Activated CD4-positive, alpha-beta T cell treated with anti-CD3 and anti-CD28 coated beads, Interleukin-2, amount 50 U/mL, for 48 hours (primary cell): ENCODE results near the gene CDH23.

Experiments
- DNase-seq, 2 experiments: peaks; one replicate each; pipeline ENCODE4 v3.0.0-alpha.2; 2020

Gene CDH23

DNA sequence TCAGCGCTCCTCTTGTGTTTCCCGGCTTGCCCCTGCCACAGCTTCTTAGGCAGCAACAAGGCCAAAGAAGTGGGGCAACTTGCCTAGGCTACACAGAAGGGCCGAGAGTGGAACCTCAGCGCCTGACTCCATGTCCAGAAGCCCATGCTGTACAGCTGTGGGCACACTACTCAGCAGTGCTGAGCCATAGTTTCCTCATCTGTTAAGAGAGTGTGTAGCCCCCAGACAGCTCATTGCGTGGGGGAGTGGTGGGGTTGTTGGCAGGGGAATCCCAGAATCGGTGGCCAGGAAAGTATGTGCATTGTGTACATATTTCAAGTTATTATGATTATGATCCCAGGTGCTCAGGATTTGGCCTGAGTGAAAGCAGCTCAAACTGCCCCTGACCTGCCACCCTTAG is 96.2 kb downstream of the CDH23 start:
- DNase-seq: no peak

GRCh38 chr10:71493741-71494140 is 97.0 kb downstream of the CDH23 start:
- DNase-seq: no peak

DNA sequence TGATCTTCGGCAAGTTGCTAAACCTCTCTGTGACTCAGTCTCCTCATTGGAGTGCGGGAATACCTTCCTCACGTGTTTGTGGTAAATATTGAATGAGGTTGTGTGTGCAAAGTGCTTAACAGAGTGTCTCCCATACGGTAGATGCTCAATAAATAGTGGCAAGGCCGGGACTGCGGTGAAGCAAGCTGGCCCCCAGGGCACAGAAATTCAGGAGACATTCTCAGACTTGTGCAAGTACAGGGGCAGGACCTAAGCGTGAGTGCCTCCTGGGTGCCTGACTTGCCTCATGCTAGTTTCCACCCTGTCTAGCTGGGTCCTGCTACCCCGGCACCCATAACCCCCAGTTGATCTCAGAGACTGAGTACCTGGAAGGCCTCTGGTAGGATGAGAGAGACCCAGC is 97.8 kb downstream of the CDH23 start:
- no peak for DNase-seq

GRCh38 chr10:71494980-71495381 is 98.3 kb downstream of the CDH23 start:
- DNase-seq: no peak

DNA sequence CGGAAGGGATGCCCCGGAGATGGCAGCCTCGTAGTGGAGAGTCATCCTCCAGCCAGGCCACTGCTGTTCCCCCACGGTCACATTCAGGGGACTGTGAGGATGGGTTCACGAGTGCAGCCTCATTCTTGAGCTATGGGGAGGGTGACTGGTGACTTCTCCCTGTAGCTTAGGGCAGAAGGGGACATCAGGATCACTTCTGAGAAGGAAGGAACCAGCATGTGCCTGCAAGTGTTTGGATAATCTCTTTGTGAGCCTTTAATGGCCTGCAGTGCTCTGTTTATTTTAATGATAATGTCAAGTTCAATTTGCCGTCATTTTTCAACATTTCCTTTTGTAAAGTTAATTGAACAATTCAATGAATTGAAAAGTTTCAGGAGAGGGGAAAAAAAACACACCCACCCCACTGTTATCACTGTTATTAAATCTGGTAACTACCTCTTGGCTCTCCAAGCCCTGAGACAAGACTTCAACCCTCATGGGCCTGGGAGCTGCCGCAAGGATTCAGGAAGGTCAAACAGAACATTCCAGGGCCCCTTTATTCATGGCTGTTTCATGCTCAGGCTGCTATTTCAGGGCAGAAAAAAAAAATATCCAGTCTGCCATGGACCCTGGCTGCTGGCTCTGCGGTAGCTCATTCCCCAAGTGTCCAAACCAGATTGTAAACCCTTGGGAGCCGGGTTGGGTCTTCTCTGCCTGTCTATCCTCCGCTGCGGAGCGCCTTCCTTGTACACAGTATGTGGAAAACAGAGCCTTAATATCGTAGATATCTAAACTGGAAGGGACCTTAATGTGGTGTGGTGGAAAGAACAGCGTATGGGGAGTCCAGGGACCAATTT is 100.4 kb downstream of the CDH23 start:
- no peak for DNase-seq

DNA sequence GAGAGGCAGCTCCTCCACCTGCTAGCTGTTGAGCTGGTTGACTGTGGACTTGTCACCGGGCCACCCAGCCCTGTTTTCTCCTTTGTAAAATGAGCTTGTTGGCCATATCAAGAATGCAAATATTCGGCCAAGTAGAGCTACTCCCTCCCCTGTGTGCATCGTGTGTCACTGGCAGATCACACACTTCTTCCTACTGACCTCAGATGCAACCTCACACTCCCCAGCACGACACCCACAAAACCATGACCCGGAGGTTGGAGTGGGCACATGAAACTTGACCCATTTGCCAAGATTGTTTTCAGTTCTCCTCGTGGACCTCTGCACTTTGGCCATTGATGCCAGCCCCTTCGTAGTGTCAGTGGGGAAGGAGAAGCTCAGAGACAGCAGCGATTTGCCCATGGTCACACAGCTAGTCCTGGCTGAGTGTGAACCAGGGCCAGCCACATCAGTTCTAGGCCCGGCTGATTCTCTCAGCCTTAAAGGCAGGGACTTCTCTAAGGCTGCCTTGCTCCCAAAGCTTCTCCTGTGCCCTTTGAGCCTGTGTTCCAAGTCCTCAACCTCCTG is 101.1 kb downstream of the CDH23 start:
- DNase-seq: no peak

- no peak for DNase-seq
These were observed 104.7 kb downstream of the CDH23 start for GRCh38 chr10:71501402-71501801.

DNA sequence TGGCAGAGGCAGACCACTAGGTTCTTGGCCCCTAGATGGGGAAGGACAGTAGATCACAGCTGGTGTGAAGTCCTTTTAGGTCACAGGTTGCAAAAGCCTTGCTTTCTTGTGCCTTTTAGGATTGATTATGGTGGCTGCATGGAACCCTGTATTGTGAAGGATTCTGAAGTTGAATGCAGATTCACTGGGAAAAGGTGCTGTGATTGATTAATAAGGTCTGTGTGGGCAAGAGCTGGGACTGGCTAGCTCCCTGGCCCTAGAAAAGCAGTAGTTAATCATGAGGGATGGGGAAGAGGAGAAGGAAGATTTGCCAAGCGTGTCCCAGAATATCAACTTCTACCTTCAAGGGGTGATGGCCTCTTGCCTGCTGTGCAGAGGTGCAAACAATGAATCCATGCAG is 105.5 kb downstream of the CDH23 start:
- no peak for DNase-seq

GRCh38 chr10:71502851-71503250 is 106.1 kb downstream of the CDH23 start:
- no peak for DNase-seq

DNA sequence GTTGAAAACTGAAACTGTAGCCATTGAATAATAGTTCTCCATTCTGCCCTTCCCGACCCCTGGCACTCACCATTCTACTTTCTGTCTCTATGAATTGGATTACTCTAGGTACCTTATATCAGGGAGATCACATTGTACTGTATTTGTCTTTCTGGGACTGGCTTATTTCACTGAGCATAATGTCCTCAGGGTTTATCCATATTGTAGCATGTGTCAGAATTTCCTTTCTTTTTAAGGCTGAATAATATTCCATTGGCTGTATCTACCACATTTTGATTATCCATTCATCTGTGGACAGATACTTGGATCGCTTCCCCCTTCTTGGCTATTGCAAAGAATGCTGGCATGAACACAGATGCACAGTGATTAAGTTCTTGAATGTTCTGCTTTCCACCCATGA is 107.4 kb downstream of the CDH23 start:
- DNase-seq: no peak

- DNase-seq: no peak
These were observed 107.8 kb downstream of the CDH23 start for GRCh38 chr10:71504570-71504969.

- DNase-seq: no peak
These were observed 109.1 kb downstream of the CDH23 start for GRCh38 chr10:71505862-71506261.

GRCh38 chr10:71509444-71509843 is 112.7 kb downstream of the CDH23 start:
- DNase-seq: no peak

- no peak for DNase-seq
These were observed 114.5 kb downstream of the CDH23 start for GRCh38 chr10:71511206-71511605.

DNA sequence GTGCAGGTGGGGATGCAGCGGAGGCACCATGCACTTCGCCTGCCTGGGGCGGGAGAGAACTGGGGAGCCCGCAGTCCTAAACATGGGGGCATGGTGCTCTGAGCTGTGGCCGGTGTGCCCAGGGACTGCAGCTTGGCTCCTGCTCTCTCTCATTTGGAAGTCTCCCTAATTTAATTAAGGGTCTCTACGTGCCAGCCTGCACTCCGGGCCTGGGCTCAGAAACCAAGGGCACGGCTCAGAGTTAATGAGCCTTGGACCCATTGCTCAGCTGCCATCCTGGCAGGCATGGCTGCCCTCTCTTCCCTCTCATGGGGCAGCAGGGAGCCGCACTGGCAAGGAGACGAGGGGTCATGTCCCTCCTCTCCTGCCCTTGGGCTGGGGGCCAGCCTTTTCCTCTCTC is 115.6 kb downstream of the CDH23 start:
- DNase-seq: no peak

- no peak for DNase-seq
These were observed 116.2 kb downstream of the CDH23 start for GRCh38 chr10:71512761-71513539.

GRCh38 chr10:71513540-71513853 is 116.8 kb downstream of the CDH23 start:
- no peak for DNase-seq

- no peak for DNase-seq
These were observed 117.2 kb downstream of the CDH23 start for GRCh38 chr10:71513936-71514335.

DNA sequence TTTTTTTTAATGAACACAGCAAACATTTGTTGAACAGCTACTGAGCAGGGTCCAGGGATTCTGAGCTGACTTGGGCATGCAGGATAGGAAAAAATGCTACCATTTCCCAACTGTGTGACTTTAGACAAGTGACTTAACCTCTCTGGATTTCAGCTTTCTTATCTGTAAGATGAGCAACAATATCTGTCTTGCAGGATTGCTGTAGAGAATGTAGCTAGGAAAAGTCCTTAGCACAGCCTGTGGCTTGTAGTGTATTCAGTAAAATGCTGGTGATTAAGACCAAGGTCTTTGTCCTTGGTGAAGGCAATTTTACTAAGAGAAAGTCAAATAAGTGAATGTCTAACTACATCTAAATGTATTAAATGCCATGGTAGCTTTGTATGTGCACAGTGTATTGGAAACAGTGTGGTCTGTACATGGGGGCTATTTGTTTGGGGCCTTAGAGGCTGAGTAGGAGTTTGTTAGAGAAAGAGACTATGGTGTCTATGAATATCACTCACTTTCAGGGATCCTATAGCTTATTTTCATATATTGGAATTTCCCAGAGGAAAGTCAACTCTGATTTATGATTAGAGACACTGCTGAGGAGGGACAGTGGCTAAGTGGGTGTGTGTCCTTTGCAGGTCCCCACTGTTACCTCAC is 118.9 kb downstream of the CDH23 start:
- DNase-seq: no peak

DNA sequence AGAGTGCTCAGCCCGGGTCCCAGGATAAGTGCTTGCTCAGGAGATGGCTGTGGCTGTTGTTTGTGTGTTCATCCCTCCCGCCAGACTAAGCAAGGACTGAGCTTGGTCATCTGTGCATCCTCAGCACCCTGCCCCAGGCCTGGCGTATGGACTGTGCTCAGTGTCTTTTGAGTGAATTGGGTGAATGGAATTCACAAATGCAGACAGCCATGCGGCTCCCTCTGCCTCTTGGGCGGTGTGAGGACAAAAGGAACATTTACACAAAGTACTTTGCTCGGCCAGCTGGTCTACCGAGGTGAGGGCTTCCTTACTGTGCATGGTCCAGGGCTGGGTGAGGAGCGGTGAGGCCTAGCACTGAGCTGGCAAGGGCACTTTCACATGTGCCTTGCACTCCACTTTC is 120.2 kb downstream of the CDH23 start:
- DNase-seq: no peak

DNA sequence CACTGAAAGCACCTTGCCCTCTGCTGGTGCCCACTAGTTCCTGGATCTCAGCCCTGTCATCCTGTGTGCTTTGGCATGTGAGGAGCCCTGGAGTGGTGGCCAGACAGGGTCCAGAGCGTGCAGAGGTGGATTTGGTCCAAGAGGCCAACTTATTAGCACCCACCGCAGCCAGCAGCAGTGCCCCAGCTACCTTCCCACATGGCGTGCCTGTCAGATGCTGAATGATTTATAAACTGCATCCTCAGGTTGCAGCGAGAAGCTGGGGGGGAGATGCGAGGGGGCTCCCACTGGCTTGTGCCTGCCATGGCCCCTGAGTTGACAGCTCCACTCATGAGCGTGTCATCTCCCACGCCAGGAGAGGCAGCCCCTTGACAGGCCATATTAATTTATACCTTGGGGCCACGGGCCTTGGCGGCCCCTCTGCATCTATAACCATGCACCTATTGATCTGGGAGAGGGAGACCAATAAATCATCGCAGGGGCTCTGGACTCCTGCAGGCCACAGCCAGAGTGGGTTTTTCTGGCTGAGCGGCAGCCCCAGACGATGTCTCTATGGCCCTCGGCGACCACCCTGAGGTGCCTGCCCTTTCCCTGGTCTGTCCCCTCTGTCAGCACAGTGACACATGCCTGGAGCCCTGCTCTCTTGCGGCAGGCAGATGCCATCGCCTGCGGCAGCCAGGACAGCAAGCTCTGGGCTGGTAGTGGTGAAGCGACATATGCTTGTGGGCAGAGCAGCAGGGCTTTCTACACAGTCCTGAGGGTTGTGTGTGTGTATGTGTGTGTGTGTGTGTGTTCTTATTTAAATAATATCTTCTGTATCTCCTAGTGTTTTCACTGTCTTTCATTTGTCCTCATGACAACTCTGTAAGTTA is 120.8 kb downstream of the CDH23 start:
- no peak for DNase-seq

DNA sequence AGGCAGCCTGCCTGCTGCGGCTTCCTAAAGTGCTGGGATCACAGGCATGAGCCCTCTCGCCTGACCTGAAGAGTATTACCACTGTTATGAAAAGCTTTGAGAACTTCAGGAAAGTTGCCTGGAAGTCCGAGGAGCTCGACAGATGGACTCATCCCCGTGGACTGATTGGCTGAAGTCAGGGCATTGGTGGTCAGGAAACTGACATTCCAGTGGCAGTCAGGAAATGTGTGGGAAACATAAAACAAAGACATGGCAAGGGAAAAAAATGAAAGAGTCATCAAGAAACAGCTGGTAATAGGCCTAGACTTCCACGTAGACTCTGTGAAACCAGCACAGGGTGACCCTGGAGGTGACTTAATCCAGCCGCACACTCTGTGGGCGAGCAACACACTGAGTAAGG is 123.3 kb downstream of the CDH23 start:
- no peak for DNase-seq
